ENCODE data around the gene DMRTC1.
"Not testable (repeated sequence)": the region's sequence is repeated elsewhere in the genome, so short reads cannot be mapped to it uniquely, and the experiment has no call there.

- TF ChIP-seq POLR2A, CTCF (IDR thresholded peaks at IDR 0.05): not testable (repeated sequence)
Observed at GRCh38 chrX:72959971-72960370, 16.3 kb upstream of the DMRTC1 start.
